ENCODE measurements around the gene NBAS. TPM values are rescaled to one million over a fixed set of nuclear protein-coding genes. Genes with fewer than 3 reads are reported as not detected.

The NBAS gene
- total and polyA plus RNA-seq, 9 of the 15 experiments (the other 6 are each of a cell fraction or from before 2014, with no cell fraction given): 15.3 to 94.4 (median 69.9) TPM

DNA sequence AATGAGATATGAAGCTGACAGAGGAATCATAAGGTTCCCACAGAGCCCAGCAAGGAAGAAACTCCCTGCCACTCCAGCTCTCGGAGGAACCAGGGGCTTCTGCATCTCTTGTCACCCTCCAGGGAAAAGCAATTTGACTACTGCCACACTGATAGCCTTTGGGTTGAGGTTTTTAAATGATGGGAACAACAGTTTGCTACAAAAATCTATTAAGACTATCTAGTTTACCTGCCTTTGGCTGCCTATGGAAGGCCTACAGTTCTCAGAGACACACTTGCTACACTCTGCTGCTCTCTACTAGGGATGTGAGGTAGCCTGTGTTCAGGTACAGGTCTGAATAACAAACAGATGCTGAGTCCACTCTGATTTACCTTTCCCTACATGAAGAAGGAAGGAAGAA lies 161.9 kb downstream of the NBAS start (continued):
- no peak for TF ChIP-seq ZNF217 (CRISPR knock-in tag; IDR thresholded peaks at IDR 0.05)
- TF ChIP-seq NEUROD1 (IDR thresholded peaks at IDR 0.05; ENCODE audit: borderline replicate concordance, low read depth, low read length, partially characterized antibody): no peak
- no peak for TF ChIP-seq ZNF717 (CRISPR knock-in tag; IDR thresholded peaks at IDR 0.05)
- TF ChIP-seq HMG20B (CRISPR knock-in tag; IDR thresholded peaks at IDR 0.05): no peak
- TF ChIP-seq CEBPB (tag; IDR thresholded peaks at IDR 0.05): no peak
- TF ChIP-seq ID3 (CRISPR knock-in tag; IDR thresholded peaks at IDR 0.05): no peak
- TF ChIP-seq ID3 (tag; IDR thresholded peaks at IDR 0.05): no peak

GRCh38 chr2:15391751-15392150 lies 169.4 kb downstream of the NBAS start:
- no peaks in the 10 kb centered on the region for H3K79me2 ChIP-seq (ENCODE audit: control insufficient read depth, insufficient read depth, low read length)
- no peaks in the 10 kb centered on the region for H3K9me3 ChIP-seq (replicated peaks; ENCODE audit: control insufficient read depth, insufficient read depth, low read depth, low read length)
- H3K27ac ChIP-seq (ENCODE audit: extremely low read depth, low read depth, low read length): no peak overlapping the region
- H3K4me2 ChIP-seq (ENCODE audit: insufficient read depth, low read length): no peak overlapping the region
- no peak overlapping the region for H3K9ac ChIP-seq (ENCODE audit: insufficient read depth in 1 of 2, low read depth in 2 of 2, low read length in 2 of 2)
- no peaks in the 10 kb centered on the region for H3K4me1 ChIP-seq (replicated peaks in 1 of 2; ENCODE audit: control insufficient read depth in 2 of 2, insufficient read depth in 2 of 2, low read length in 2 of 2)
- no TSS peak for BruUV-seq (replicated peaks)
- intact Hi-C loops (cut with micrococcal nuclease) (no loop called here), in situ Hi-C loops (cut with MboI) (no loop called here)
- FAIRE-seq: no peak
- no peak overlapping the region for H2AFZ ChIP-seq (ENCODE audit: low read depth, low read length)
- ATAC-seq: no peak
- H3K27me3 ChIP-seq (ENCODE audit: control insufficient read depth in 2 of 2, insufficient read depth in 2 of 2, low read length in 2 of 2): no peaks in the 10 kb centered on the region
- CTCF ChIA-PET (ENCODE audit: low intra/inter-chr PET ratio): no interaction called here
- no peaks in the 10 kb centered on the region for H3K9me1 ChIP-seq (ENCODE audit: control insufficient read depth, insufficient read depth, low read length)
- DNase-seq (ENCODE audit: extremely low read depth in 1 of 4, low spot score in 3 of 4): no peak
- POLR2A ChIA-PET: no interaction called here
- H4K20me1 ChIP-seq (replicated peaks; ENCODE audit: control insufficient read depth, insufficient read depth, low read length): no peaks in the 10 kb centered on the region
- TF ChIP-seq TGIF2 (CRISPR knock-in tag; IDR thresholded peaks at IDR 0.05): no peak
- TF ChIP-seq ZNF311 (CRISPR knock-in tag; IDR thresholded peaks at IDR 0.05): no peak
- no peak for TF ChIP-seq KLF13 (tag; IDR thresholded peaks at IDR 0.05; ENCODE audit: borderline replicate concordance, low read depth)
- H3K36me3 ChIP-seq (ENCODE audit: control insufficient read depth, insufficient read depth, low read length): peaks cover 71% of the 10 kb centered on the region
- 90% methylated on average over 1 of the region's 1 CpG for WGBS (ENCODE audit: insufficient coverage, low coverage, missing lambda C conversion rate)
- no peak overlapping the region for H3K4me3 ChIP-seq

Data from K562 (cell line).